Right kidney (tissue), 1 donor: ENCODE measurements around the gene SFI1.
"Not testable (repeated sequence)": the region's sequence is repeated elsewhere in the genome, so short reads cannot be mapped to it uniquely, and the experiment has no call there.

Experiments
- DNase-seq: peaks from one replicate; pipeline ENCODE4 v3.0.0-alpha.2; 2016

Gene SFI1

GRCh38 chr22:31490496-31490925 is 5.8 kb upstream of the SFI1 start:
- DNase-seq, result no peak

- no peak for DNase-seq
Observed at GRCh38 chr22:31491218-31491962, 4.9 kb upstream of the SFI1 start.

DNA sequence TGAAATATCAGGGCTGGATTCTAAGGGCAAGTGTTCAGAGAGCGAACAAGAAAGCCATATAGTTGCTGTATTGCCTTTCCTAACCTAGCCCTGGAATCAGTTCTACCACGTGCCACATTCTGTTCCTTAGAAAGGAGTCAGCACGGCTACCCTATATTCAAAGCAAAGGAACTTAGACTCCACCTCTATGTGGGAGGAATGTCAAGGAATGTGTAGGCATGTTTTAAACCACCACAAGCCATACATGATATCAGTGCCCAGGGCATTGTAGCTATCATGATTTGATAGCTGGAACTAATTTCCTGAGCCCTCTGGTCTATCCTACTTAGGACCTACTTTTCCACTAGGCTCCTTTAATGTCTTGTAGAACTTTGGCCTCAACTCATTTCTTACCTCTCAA is 4.2 kb upstream of the SFI1 start:
- no peak for DNase-seq

DNA sequence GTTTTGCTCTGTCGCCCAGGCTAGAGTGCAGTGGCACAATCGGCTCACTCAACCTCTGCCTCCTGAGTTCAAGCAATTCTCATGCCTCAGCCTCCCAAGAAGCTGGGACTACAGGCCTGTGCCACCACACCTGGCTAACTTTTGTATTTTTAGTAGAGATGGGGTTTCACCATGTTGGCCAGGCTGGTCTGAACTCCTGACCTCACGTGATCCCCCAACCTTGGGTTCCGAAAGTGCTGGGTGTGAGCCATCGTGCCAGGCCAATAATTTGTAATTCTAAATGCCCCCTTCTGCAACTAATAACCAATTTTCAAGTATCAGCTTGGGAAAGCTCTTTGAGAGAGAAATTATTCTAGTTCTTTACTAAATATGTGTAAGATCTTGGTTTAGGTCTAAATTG is 3.0 kb upstream of the SFI1 start:
- DNase-seq, result not testable (repeated sequence)

DNA sequence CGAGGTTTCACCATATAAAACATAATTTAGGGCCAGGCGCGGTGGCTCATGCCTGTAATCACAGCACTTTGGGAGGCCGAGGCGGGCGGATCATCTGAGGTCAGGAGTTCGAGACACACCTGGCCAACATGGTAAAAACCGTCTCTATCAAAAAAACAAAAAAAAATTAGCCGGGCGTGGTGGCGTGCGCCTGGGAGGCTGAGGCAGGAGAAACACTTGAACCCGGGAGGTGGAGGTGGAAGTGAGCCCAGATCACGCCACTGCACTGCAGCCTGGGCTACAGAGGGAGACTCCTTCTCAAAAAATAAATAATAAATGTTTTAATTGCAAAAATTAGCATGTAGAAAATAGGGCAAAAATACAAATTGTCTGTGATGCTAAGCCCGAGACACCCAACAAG is 993 bp upstream of the SFI1 start:
- no peak for DNase-seq

GRCh38 chr22:31496735-31497146 is 405 bp downstream of the SFI1 start:
- no peak for DNase-seq

- no peak for DNase-seq
Observed at GRCh38 chr22:31497148-31497938, 1.0 kb downstream of the SFI1 start.

- DNase-seq, result no peak
Observed at GRCh38 chr22:31501738-31502137, 5.4 kb downstream of the SFI1 start.

GRCh38 chr22:31503211-31503964 is 7.1 kb downstream of the SFI1 start:
- DNase-seq, result no peak

DNA sequence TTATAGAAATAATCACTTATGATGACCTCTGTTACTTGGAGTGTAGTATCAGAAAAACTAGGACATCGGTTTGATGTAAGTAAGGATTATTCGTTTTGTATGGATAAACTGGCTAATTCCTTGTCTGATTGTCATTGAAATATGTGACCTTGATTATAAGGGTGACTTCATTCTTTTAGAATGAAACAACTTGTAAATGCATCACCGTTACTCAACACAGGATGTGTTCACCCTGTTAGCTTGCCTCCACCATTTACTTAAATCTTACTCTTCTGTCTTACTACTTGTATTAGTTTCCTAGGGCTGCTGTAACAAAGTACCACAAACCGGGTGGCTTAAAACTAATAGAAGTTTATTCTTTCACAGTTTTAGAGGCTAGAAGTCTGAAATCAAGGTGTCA is 7.9 kb downstream of the SFI1 start:
- no peak for DNase-seq

GRCh38 chr22:31507517-31507916 is 11.2 kb downstream of the SFI1 start:
- not testable (repeated sequence) for DNase-seq

DNA sequence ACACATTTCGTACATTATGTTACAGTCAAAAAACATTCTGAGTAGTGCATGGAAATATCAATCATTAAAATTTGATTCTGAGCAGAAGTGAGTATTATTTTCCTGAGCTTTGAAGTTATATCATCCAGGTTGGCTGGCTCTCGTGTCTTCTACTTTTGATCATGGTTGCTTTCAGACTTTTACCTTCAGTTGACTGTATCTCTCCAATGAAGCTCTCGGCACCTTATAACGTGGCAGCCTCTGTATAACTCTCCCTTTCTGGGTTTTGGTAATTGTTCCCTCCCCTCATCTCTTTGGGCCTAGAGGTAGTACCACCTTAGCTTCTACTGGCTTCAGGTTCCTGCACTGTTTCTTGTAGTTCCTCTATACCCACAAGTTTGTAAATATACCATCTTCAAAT is 12.2 kb downstream of the SFI1 start:
- no peak for DNase-seq

- no peak for DNase-seq
Observed at GRCh38 chr22:31509061-31509762, 12.9 kb downstream of the SFI1 start.

GRCh38 chr22:31520051-31520450 is 23.7 kb downstream of the SFI1 start:
- DNase-seq, result no peak

- DNase-seq, result not testable (repeated sequence)
Observed at GRCh38 chr22:31524132-31524531, 27.8 kb downstream of the SFI1 start.

- DNase-seq, result no peak
Observed at GRCh38 chr22:31526270-31526669, 29.9 kb downstream of the SFI1 start.

- peak; percentile 18 for DNase-seq
Observed at GRCh38 chr22:31530823-31531195, 34.5 kb downstream of the SFI1 start.

GRCh38 chr22:31532060-31532459 is 35.7 kb downstream of the SFI1 start:
- no peak for DNase-seq

GRCh38 chr22:31533374-31533773 is 37.0 kb downstream of the SFI1 start:
- no peak for DNase-seq

DNA sequence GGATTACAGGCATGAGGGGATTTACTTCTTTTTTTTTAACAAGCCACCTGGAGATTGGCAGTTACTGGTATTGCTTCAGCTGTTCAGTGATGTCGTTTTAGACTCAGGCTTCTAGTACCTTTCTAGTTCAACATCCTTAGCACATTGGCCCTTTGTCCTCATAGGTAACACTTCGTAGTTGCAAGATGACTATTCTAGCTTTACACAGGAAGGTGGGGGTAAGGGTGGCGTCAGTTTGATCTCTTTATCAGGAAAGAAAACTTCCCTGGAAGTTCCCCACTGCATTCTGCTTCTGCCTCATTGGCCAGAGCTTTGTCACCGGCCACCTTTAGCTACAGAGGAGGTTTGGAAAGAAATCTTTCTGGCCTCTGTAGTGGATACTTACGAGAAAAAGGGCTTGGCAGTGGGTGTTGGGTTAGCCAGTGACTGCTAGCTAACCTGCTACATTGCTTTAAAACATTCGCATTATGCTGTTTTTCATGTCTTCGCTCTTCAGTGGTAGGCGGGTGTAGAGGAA is 40.7 kb downstream of the SFI1 start:
- DNase-seq, result no peak

GRCh38 chr22:31538815-31539214 is 42.5 kb downstream of the SFI1 start:
- no peak for DNase-seq

DNA sequence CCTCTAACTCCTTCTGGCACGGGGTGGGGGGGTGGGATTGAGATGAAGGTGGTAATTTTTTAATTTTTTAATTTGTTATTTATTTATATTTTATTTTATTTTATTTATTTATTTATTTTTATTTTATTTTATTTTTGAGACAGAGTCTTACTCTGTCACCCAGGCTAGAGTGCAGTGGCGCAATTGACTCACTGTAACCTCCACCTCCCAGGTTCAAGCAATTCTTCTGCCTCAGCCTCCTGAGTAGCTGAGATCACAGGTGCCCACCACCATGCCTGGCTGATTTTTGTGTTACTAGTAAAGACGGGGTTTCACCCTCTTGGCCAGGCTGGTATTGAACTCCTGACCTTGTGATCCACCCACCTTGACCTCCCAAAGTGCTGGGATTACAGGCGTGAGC is 43.8 kb downstream of the SFI1 start:
- not testable (repeated sequence) for DNase-seq
